OCI-LY7 (cell line): ENCODE measurements around the gene MRPS27. TPM values are rescaled to one million over a fixed set of nuclear protein-coding genes. Genes with fewer than 3 reads are reported as not detected.

Source experiments
- BruUV-seq: library from RNA; stranded (reverse); fragments of 400-500 nt; replicated peaks from 2 replicates; lab custom pipeline; 2021; lab: Mats Ljungman, UMichigan
- CTCF ChIA-PET: fragments of 300-600 bp; sonication (Branson Sonifier 250); formaldehyde crosslinking; loops from one replicate; lab custom pipeline; 2022; ENCODE audit warnings: antibody characterized with exemption; ENCODE audit not compliant: unreplicated experiment; lab: Charles Lee
- POLR2A ChIA-PET: fragments of 300-600 bp; sonication (Branson Sonifier 250); formaldehyde crosslinking; loops from one replicate; lab custom pipeline; 2022; ENCODE audit warnings: antibody characterized with exemption; lab: Charles Lee
- DNase-seq: peaks from one replicate; pipeline ENCODE4 v3.0.0-alpha.2; 2015; ENCODE audit warnings: low spot score
- H2AFZ ChIP-seq: fragments of 200-600 bp; sonication (generic), shearing (Covaris generic); 2 replicates; pipeline ENCODE4 v1.6.1; 2014; ENCODE audit warnings: mild to moderate bottlenecking, antibody characterized with exemption, low read length, moderate library complexity
- H3K27ac ChIP-seq: fragments of 200-600 bp; sonication (generic); 2 replicates; pipeline ENCODE4 v1.5.1; 2014; ENCODE audit warnings: mixed run types, low read depth, mild to moderate bottlenecking, moderate library complexity, low read length, inconsistent platforms; ENCODE audit not compliant: poor library complexity, severe bottlenecking
- H3K36me3 ChIP-seq: fragments of 200-600 bp; sonication (generic); 2 replicates; pipeline ENCODE4 v1.6.1; 2014; ENCODE audit warnings: mild to moderate bottlenecking, antibody characterized with exemption, low read length, moderate library complexity, mixed read lengths; ENCODE audit not compliant: insufficient read depth
- H3K4me1 ChIP-seq: fragments of 200-600 bp; sonication (generic); 2 replicates; pipeline ENCODE4 v1.5.1; 2014; ENCODE audit warnings: mild to moderate bottlenecking, low read length; ENCODE audit not compliant: insufficient read depth, poor library complexity, severe bottlenecking
- H3K4me2 ChIP-seq: fragments of 200-600 bp; sonication (generic); 2 replicates; pipeline ENCODE4 v1.6.1; 2014; ENCODE audit warnings: mild to moderate bottlenecking, low read length
- H3K4me3 ChIP-seq: fragments of 200-600 bp; sonication (generic); 2 replicates; pipeline ENCODE4 v1.5.1; 2014; ENCODE audit warnings: mild to moderate bottlenecking, low read depth, low read length; ENCODE audit not compliant: poor library complexity, severe bottlenecking
- H3K79me2 ChIP-seq: fragments of 200-600 bp; sonication (generic); 2 replicates; pipeline ENCODE4 v1.6.1; 2016; ENCODE audit warnings: low read depth, mild to moderate bottlenecking, low read length, moderate library complexity, mixed read lengths; ENCODE audit not compliant: insufficient read depth
- H3K9me2 ChIP-seq: fragments of 200-600 bp; sonication (generic); 2 replicates; pipeline ENCODE4 v1.6.1; 2016; ENCODE audit warnings: mild to moderate bottlenecking, low read length, mixed read lengths; ENCODE audit not compliant: insufficient read depth
- H3K9me3 ChIP-seq: fragments of 200-600 bp; sonication (generic); 2 replicates; pipeline ENCODE4 v1.6.1; 2014; ENCODE audit warnings: mild to moderate bottlenecking, mixed run types, low read length, mixed read lengths
- H4K20me1 ChIP-seq: fragments of 200-600 bp; sonication (generic); 2 replicates; pipeline ENCODE4 v1.6.1; 2014; ENCODE audit warnings: mild to moderate bottlenecking, antibody characterized with exemption, low read length, moderate library complexity, mixed read lengths; ENCODE audit not compliant: insufficient read depth
- CTCF ChIP-seq: fragments of 200-600 bp; sonication (generic); conservative IDR thresholded peaks from 2 replicates; pipeline ENCODE4 v1.5.1; 2014; ENCODE audit warnings: mild to moderate bottlenecking, antibody characterized with exemption, low read length, moderate library complexity, mixed read lengths
- EZH2phosphoT487 ChIP-seq: fragments of 200-600 bp; sonication (generic); IDR thresholded peaks from 2 replicates; pipeline ENCODE4 v1.6.1; 2018; ENCODE audit warnings: low read depth, borderline replicate concordance, mild to moderate bottlenecking, mixed run types, antibody characterized with exemption, low read length, moderate library complexity, mixed read lengths
- intact Hi-C: fragments of 100-400 bp; cut with micrococcal nuclease; formaldehyde crosslinking; loops from one replicate; pipeline ENCODE4 v1.10.0; 2022; ENCODE audit not compliant: unreplicated experiment
- total RNA-seq, 2 experiments: library from RNA; depleted of rRNA in 1 of 2; stranded (reverse); fragments of >200 nt in 1 of 2; shearing (Covaris generic) in 1 of 2; gene quantifications; 2 replicates each; pipeline ENCODE4 v1.2.3, GENCODE V29; 2014 to 2022

Gene MRPS27
- total RNA-seq, 2 experiments from 2014 or later, result 62.6 to 70.9 TPM

DNA sequence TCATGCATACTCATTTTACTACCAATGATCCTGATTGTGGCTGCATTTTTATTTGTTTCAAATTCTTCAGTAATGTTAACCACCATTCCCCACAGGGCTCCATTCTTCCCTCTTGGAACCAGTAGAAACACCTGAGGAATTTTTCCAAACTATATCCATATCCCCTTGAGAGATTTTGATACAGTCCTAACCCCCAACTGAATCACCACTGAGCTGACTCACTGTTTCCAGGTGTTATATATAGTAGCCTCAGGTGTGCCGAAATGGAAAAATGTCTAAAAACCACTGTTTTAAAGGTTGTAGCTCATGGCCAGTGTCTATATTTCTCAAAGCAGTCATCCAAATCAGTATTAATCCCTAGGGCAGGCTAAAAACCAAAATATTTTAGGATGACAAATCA, 85.2 kb downstream of the MRPS27 start:
- H3K79me2 ChIP-seq, result no peaks in the 10 kb centered on the region
- H3K36me3 ChIP-seq, result peaks cover 93% of the 10 kb centered on the region
- BruUV-seq, result no TSS peak
- intact Hi-C loops, result loop anchor here (5.0 kb wide), 1 partner anchor 72 kb away; no protein-coding TSS in a partner anchor
- ChIA-PET CTCF (no interaction called here), POLR2A (interaction anchor here (0.5 to 1.5 kb wide), 4 partner anchors 13 to 631 kb away, joined by 3 to 5 read pairs (median 4); no protein-coding TSS in a partner anchor)
- no peaks in the 10 kb centered on the region for H3K9me2 ChIP-seq
- H3K4me2 ChIP-seq, result peak overlapping the region; percentile 1; the same call in 1 of the 2 replicates
- no peak for DNase-seq
- H3K9me3 ChIP-seq, result no peaks in the 10 kb centered on the region
- no peak for TF ChIP-seq EZH2phosphoT487
- no peak for TF ChIP-seq CTCF
- no peak overlapping the region for H3K27ac ChIP-seq
- H2AFZ ChIP-seq, result no peak overlapping the region
- H3K4me3 ChIP-seq, result no peak overlapping the region
- H3K4me1 ChIP-seq, result peaks cover 21% of the 10 kb centered on the region
- peaks cover 2% of the 10 kb centered on the region; the same call in 1 of the 2 replicates for H4K20me1 ChIP-seq

DNA sequence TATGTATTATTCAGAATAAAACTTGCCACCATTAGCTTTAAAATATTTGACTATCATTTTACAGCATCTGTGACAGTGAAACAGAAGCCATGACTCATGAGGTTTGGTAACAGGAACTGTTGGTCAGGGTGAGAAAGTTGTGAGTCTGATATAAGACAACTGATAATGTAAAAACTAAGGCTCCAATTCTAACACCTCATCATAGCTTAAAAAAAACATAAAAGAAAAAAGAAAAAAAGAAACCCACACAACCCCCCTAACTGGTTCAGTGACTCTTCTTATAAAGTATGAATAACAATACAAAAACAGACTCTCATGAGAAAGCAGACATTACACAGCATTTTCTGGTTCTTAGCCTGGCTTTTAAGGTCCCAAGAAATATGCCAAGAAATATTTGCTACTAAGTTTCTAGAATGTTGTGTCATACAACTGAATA, 85.8 kb downstream of the MRPS27 start:
- Histone ChIP-seq H3K79me2 (no peaks in the 10 kb centered on the region), H2AFZ (no peak overlapping the region), H3K9me2 (no peaks in the 10 kb centered on the region), H3K27ac (no peak overlapping the region), H3K4me1 (peaks cover 21% of the 10 kb centered on the region), H3K4me3 (no peak overlapping the region), H3K36me3 (peaks cover 95% of the 10 kb centered on the region), H3K4me2 (peak overlapping the region; percentile 12; the same call in 1 of the 2 replicates), H3K9me3 (no peaks in the 10 kb centered on the region), H4K20me1 (no peaks in the 10 kb centered on the region)
- DNase-seq, result no peak
- ChIA-PET POLR2A (interaction anchor here (0.6 to 1.5 kb wide), 2 partner anchors 14 to 424 kb away, joined by 4 to 5 read pairs; no protein-coding TSS in a partner anchor), CTCF (no interaction called here)
- intact Hi-C loops, result loop anchor here (5.0 kb wide), 1 partner anchor 73 kb away; no protein-coding TSS in a partner anchor
- BruUV-seq, result no TSS peak
- TF ChIP-seq CTCF, result no peak
- TF ChIP-seq EZH2phosphoT487, result no peak

- ChIA-PET POLR2A (interaction anchor here (0.6 to 1.5 kb wide), 2 partner anchors 14 to 425 kb away, joined by 4 to 5 read pairs; no protein-coding TSS in a partner anchor), CTCF (no interaction called here)
- DNase-seq, result no peak
- Histone ChIP-seq H3K4me3 (no peak overlapping the region), H2AFZ (no peak overlapping the region), H3K79me2 (no peaks in the 10 kb centered on the region), H3K9me3 (no peaks in the 10 kb centered on the region), H3K27ac (no peak overlapping the region), H3K9me2 (no peaks in the 10 kb centered on the region), H3K4me1 (peaks cover 21% of the 10 kb centered on the region), H3K4me2 (no peak overlapping the region; the same call in 1 of the 2 replicates), H3K36me3 (peaks cover 95% of the 10 kb centered on the region), H4K20me1 (no peaks in the 10 kb centered on the region)
- no peak for TF ChIP-seq EZH2phosphoT487
- TF ChIP-seq CTCF, result no peak
- no TSS peak for BruUV-seq
- intact Hi-C loops, result loop anchor here (5.0 kb wide), 1 partner anchor 73 kb away; no protein-coding TSS in a partner anchor
These were observed 86.2 kb downstream of the MRPS27 start for GRCh38 chr5:72233835-72234234.
